CD8-positive, alpha-beta memory T cell (primary cell): ENCODE data around the gene SPON1. TPM values are rescaled to one million over a fixed set of nuclear protein-coding genes. Genes with fewer than 3 reads are reported as not detected.

Experiments used
- CTCF ChIA-PET: fragments of 350-600 bp; sonication (Branson Sonifier 250); formaldehyde crosslinking; loops from one replicate; lab custom pipeline; 2021; ENCODE audit warnings: antibody characterized with exemption; lab: Charles Lee
- POLR2A ChIA-PET: fragments of 350-600 bp; sonication (Branson Sonifier 250); formaldehyde crosslinking; loops from one replicate; lab custom pipeline; 2021; ENCODE audit warnings: antibody characterized with exemption; lab: Charles Lee
- DNase-seq, 5 donors: peaks; one replicate each; pipeline versions ENCODE4 v3.0.0 to v3.0.0-alpha.2; 2020 to 2022; ENCODE audit warnings: mixed read lengths in 1 of 5
- H3K27ac ChIP-seq: one replicate; pipeline ENCODE4 v1.7.0; 2013; ENCODE audit warnings: low read depth, mild to moderate bottlenecking, low read length, moderate library complexity
- H3K27me3 ChIP-seq: 2 replicates; pipeline ENCODE4 v1.7.0; 2013; ENCODE audit warnings: low read length, mild to moderate bottlenecking; ENCODE audit not compliant: insufficient read depth, poor library complexity, severe bottlenecking
- H3K36me3 ChIP-seq: 2 replicates; pipeline ENCODE4 v1.7.0; 2013; ENCODE audit warnings: mild to moderate bottlenecking, low read length, moderate library complexity; ENCODE audit not compliant: insufficient read depth
- H3K4me1 ChIP-seq: 2 replicates; pipeline ENCODE4 v1.7.0; 2013; ENCODE audit warnings: mild to moderate bottlenecking, low read length, moderate library complexity; ENCODE audit not compliant: insufficient read depth
- H3K4me3 ChIP-seq: 2 replicates; pipeline ENCODE4 v1.7.0; 2013; ENCODE audit warnings: mild to moderate bottlenecking, low read length
- H3K9me3 ChIP-seq: 2 replicates; pipeline ENCODE4 v1.7.0; 2013; ENCODE audit warnings: mild to moderate bottlenecking, low read length
- H3K27ac Mint-ChIP-seq, 8 donors: one replicate each; pipeline ENCODE4 v1.8.0; 2020 to 2021; ENCODE audit warnings: mixed read lengths in 8 of 8, mild to moderate bottlenecking in 6 of 8, inconsistent platforms in 3 of 8, moderate library complexity in 3 of 8
- H3K27me3 Mint-ChIP-seq, 2 donors: one replicate each; pipeline ENCODE4 v1.8.0; 2020 to 2021; ENCODE audit warnings: mixed read lengths in 2 of 2, mild to moderate bottlenecking in 1 of 2, moderate library complexity in 1 of 2
- H3K36me3 Mint-ChIP-seq, 3 donors: one replicate each; pipeline ENCODE4 v1.8.0; 2020 to 2021; ENCODE audit warnings: mixed read lengths in 3 of 3, inconsistent platforms in 1 of 3, mild to moderate bottlenecking in 1 of 3
- H3K4me1 Mint-ChIP-seq, 3 donors: one replicate each; pipeline ENCODE4 v1.8.0; 2020 to 2021; ENCODE audit warnings: mixed read lengths in 3 of 3, inconsistent platforms in 1 of 3, mild to moderate bottlenecking in 1 of 3
- H3K4me3 Mint-ChIP-seq, 7 donors: one replicate each; pipeline ENCODE4 v1.8.0; 2020 to 2021; ENCODE audit warnings: mixed read lengths in 7 of 7, mild to moderate bottlenecking in 6 of 7, moderate library complexity in 4 of 7, inconsistent platforms in 2 of 7
- H3K9me3 Mint-ChIP-seq, 5 donors: one replicate each; pipeline ENCODE4 v1.8.0; 2020 to 2022; ENCODE audit warnings: mixed read lengths in 5 of 5, mild to moderate bottlenecking in 3 of 5, moderate library complexity in 2 of 5, inconsistent platforms in 1 of 5
- polyA plus RNA-seq: library from polyadenylated mRNA; unstranded; fragments of 300-500 nt; fragmentation: Illumina TruSeq; gene quantifications from one replicate; pipeline ENCODE4 v1.2.3, GENCODE V29; 2021
- total RNA-seq, 2 experiments: library from RNA; stranded (reverse); gene quantifications; one replicate each; pipeline ENCODE4 v1.2.3, GENCODE V29; 2021

The SPON1 gene
- total and polyA plus RNA-seq, 3 experiments from 2014 or later, result 0.81 to 2.0 (median 0.97) TPM

DNA sequence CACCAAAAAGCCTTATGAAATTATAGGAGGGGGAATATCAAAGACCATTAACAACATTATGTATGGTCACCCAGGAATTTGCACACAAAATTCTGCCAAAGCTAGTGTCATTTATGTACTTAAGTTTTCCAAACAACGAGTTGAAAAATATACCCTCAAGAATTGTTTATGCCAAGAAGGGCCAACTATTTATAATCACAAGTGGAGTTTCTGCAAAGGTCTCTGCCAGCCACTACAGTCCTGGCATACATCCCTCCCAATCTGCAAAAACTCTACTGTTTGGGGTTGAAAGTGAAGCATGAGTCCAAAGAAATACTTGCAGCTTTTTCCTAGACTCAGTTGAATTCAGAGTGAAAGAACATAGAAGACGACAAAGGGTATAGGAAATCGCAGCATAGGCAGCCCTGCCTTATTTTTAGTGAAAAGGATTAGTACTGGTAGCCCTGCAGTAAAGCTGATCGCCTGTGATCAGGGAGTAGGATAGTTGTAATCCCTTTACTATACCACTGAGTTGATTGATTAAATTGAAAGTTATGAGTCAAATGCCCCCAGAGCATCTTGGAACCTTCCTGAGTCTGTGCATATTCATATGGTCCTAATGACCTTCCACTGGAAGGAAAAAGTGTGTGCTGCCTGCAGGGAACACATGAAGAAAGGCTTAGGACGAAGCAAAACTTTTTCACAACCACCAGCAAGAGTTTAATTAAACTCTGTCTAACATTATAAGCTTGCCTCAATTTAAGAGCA, 144.0 kb downstream of the SPON1 start:
- Histone ChIP-seq H3K4me3 (no peak overlapping the region), H3K4me1 (no peaks in the 10 kb centered on the region), H3K36me3 (no peaks in the 10 kb centered on the region), H3K9me3 (no peaks in the 10 kb centered on the region), H3K27ac (no peak overlapping the region), H3K27me3 (no peaks in the 10 kb centered on the region)
- no peaks in the 10 kb centered on the region for H3K9me3 Mint-ChIP-seq
- H3K27ac Mint-ChIP-seq, result no peak overlapping the region
- DNase-seq, result no peak
- POLR2A ChIA-PET, result no interaction called here
- CTCF ChIA-PET, result no interaction called here
- peaks cover 0 to 4% (median 2%) of the 10 kb centered on the region in 3 donors for H3K36me3 Mint-ChIP-seq
- H3K4me3 Mint-ChIP-seq, result no peak overlapping the region
- peaks cover 0 to 7% of the 10 kb centered on the region in 2 donors for H3K27me3 Mint-ChIP-seq
- H3K4me1 Mint-ChIP-seq, result peaks cover 0 to under 1% (median 0%) of the 10 kb centered on the region in 3 donors

DNA sequence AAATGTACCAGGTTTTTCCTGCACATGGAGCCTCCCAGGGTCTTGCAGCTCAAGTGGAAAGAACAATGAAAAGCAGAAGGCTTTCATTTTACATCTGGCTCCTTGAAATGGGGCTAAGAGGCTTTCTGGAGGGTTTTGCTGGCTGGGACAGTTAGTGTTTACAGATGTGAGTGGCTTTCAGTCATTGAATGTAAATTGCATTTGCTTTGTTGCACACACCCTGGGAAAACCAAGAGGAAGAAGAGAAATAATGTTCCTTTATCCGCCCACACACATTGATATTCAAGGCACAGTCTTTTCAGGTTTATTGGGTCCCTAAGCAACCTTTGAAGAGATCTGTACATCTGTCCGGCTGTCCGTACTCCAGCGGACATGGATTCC, 144.5 kb downstream of the SPON1 start:
- H3K27ac Mint-ChIP-seq, result no peak overlapping the region
- H3K4me1 Mint-ChIP-seq, result no peaks in the 10 kb centered on the region
- Histone ChIP-seq H3K36me3 (no peaks in the 10 kb centered on the region), H3K4me3 (no peak overlapping the region), H3K27ac (no peak overlapping the region), H3K9me3 (no peaks in the 10 kb centered on the region), H3K4me1 (no peaks in the 10 kb centered on the region), H3K27me3 (no peaks in the 10 kb centered on the region)
- peaks cover 0 to 7% of the 10 kb centered on the region in 2 donors for H3K27me3 Mint-ChIP-seq
- ChIA-PET CTCF (no interaction called here), POLR2A (no interaction called here)
- peaks cover 0 to 4% (median 2%) of the 10 kb centered on the region in 3 donors for H3K36me3 Mint-ChIP-seq
- no peaks in the 10 kb centered on the region for H3K9me3 Mint-ChIP-seq
- no peak for DNase-seq
- no peak overlapping the region for H3K4me3 Mint-ChIP-seq

DNA sequence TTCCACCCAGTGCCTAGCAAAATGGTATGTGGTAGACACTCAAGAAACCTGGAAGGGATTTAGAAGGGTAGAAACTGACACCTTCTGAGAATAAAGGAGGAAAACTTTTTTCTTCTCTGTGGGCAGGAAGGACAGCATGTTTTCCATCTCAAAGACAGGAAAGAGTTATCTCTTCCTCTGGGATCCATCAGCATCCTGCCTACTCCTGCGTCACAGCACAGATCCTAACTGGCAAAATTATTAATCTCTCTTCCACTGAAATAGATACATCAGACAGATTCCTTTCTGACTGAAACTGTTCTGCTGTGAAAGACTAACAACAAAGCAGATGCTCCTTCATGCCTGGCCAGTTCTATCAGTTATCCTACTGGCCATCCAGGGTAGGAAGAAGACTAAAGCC, 147.2 kb downstream of the SPON1 start:
- Histone ChIP-seq H3K27ac (no peak overlapping the region), H3K36me3 (no peaks in the 10 kb centered on the region), H3K4me1 (no peaks in the 10 kb centered on the region), H3K4me3 (no peak overlapping the region), H3K27me3 (no peaks in the 10 kb centered on the region), H3K9me3 (no peaks in the 10 kb centered on the region)
- ChIA-PET POLR2A (no interaction called here), CTCF (no interaction called here)
- H3K36me3 Mint-ChIP-seq, result peaks cover 0 to 8% (median 2%) of the 10 kb centered on the region in 3 donors
- H3K9me3 Mint-ChIP-seq, result no peaks in the 10 kb centered on the region
- no peaks in the 10 kb centered on the region for H3K4me1 Mint-ChIP-seq
- no peak overlapping the region for H3K27ac Mint-ChIP-seq
- H3K4me3 Mint-ChIP-seq, result no peak overlapping the region
- no peak for DNase-seq
- peaks cover 3 to 7% of the 10 kb centered on the region in 2 donors for H3K27me3 Mint-ChIP-seq

DNA sequence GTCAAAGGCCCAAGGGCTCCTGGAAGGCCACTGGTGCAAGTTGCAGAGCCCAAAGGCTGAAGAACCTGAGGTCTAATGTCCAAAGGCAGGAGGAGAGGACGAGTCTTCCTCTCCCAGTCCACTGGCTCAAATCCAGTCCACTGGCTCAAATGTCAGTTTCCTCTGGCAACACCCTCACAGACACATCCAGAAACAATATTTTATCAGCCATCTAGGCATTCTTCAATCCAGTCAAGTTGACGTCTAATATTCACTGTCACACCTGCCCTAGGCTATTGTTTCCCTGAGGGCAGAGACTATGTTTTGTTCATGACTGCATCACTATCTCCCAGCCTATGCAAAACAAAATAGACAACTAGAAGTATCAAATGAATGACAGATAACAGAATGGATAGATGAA, 148.1 kb downstream of the SPON1 start:
- Histone ChIP-seq H3K36me3 (no peaks in the 10 kb centered on the region), H3K9me3 (no peaks in the 10 kb centered on the region), H3K27ac (no peak overlapping the region), H3K27me3 (no peaks in the 10 kb centered on the region), H3K4me1 (no peaks in the 10 kb centered on the region), H3K4me3 (no peak overlapping the region)
- ChIA-PET CTCF (no interaction called here), POLR2A (no interaction called here)
- Mint-ChIP-seq H3K4me3 (no peak overlapping the region), H3K36me3 (peaks cover 0 to 4% (median 2%) of the 10 kb centered on the region in 3 donors), H3K27ac (no peak overlapping the region), H3K27me3 (peaks cover 3 to 7% of the 10 kb centered on the region in 2 donors), H3K4me1 (no peaks in the 10 kb centered on the region), H3K9me3 (no peaks in the 10 kb centered on the region)
- DNase-seq, result no peak

DNA sequence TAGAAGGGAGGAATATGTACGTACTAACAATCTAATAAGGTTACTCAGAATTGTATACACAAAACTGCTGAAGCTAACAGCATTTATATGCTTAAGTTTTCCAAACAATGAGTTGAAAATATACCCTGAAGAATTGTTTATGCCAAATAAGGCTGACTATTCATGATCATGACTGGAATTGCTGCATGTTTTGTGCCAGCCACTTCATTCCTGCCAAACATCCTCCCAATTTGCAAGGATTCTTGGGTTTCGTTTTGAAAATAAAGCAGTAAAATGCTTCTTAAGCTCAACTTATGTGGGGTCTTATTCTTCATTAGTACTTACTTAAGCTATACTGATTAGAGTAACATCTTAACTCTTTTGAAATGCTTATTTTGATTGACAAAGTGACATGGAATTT, 149.0 kb downstream of the SPON1 start:
- H3K9me3 Mint-ChIP-seq, result peaks cover 0 to 2% (median 0%) of the 10 kb centered on the region in 5 donors
- peak overlapping the region in 1 of 8 donors; percentile 12 for H3K27ac Mint-ChIP-seq
- no peak overlapping the region for H3K27ac ChIP-seq
- POLR2A ChIA-PET, result no interaction called here
- CTCF ChIA-PET, result no interaction called here
- peaks cover 0 to 10% (median 2%) of the 10 kb centered on the region in 3 donors for H3K36me3 Mint-ChIP-seq
- H3K27me3 Mint-ChIP-seq, result peaks cover 3 to 7% of the 10 kb centered on the region in 2 donors
- H3K4me1 Mint-ChIP-seq, result no peaks in the 10 kb centered on the region
- H3K4me3 ChIP-seq, result no peak overlapping the region
- no peaks in the 10 kb centered on the region for H3K36me3 ChIP-seq
- H3K4me1 ChIP-seq, result no peaks in the 10 kb centered on the region
- no peak for DNase-seq
- H3K27me3 ChIP-seq, result no peaks in the 10 kb centered on the region
- H3K4me3 Mint-ChIP-seq, result no peak overlapping the region
- H3K9me3 ChIP-seq, result no peaks in the 10 kb centered on the region

DNA sequence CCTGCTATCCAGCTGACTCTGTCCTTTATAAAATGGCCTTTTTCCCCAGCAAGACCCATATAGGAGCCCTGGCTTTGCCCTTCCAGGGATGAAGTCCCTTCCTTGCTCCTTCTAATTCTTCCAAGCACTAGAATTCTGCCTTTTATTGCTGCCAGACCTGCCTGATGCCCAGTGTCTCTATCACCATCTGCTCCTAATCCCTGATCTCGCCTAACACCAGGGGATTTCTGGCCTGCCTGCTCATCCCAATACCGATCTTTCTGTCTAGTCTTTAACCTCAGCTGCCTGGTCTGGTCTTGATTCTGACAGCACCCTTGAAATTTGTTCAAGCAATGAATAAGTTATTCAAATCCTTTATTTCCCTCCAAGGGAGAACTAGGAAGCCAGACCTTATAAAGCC, 150.2 kb downstream of the SPON1 start:
- H3K27ac ChIP-seq, result no peak overlapping the region
- no peaks in the 10 kb centered on the region for H3K27me3 ChIP-seq
- peaks cover 6 to 7% of the 10 kb centered on the region in 2 donors for H3K27me3 Mint-ChIP-seq
- H3K4me3 Mint-ChIP-seq, result no peak overlapping the region
- ChIA-PET CTCF (no interaction called here), POLR2A (no interaction called here)
- DNase-seq, result no peak
- H3K9me3 Mint-ChIP-seq, result peaks cover 0 to 2% (median 0%) of the 10 kb centered on the region in 5 donors
- no peak overlapping the region for H3K27ac Mint-ChIP-seq
- peaks cover 0 to 11% (median 2%) of the 10 kb centered on the region in 3 donors for H3K36me3 Mint-ChIP-seq
- no peaks in the 10 kb centered on the region for H3K36me3 ChIP-seq
- H3K9me3 ChIP-seq, result no peaks in the 10 kb centered on the region
- H3K4me1 ChIP-seq, result no peaks in the 10 kb centered on the region
- no peak overlapping the region for H3K4me3 ChIP-seq
- no peaks in the 10 kb centered on the region for H3K4me1 Mint-ChIP-seq

DNA sequence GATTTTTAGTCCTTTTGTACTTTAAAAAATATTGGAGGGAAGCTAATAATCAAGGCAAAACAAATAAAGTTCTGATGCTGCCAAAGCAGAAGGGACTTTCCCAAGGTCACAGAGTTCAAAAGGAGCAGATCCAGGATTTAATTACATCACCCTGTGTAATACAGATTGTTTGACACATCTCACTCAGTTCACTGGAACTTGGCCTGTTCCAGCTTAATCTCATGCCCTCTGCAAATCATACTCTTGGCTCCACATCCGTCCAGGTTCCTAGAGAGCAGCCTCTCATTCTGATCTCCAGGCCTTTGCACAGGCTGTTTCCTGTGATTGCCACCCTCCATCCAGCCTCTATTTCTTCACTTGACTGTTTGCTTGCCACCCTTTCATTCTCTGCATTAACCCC, 151.7 kb downstream of the SPON1 start:
- peaks cover 0 to 6% of the 10 kb centered on the region in 2 donors for H3K27me3 Mint-ChIP-seq
- Histone ChIP-seq H3K4me3 (no peak overlapping the region), H3K36me3 (no peaks in the 10 kb centered on the region), H3K9me3 (no peaks in the 10 kb centered on the region), H3K27ac (no peak overlapping the region), H3K27me3 (no peaks in the 10 kb centered on the region), H3K4me1 (no peaks in the 10 kb centered on the region)
- H3K27ac Mint-ChIP-seq, result no peak overlapping the region
- H3K4me1 Mint-ChIP-seq, result peaks cover 0 to 6% (median 0%) of the 10 kb centered on the region in 3 donors
- POLR2A ChIA-PET, result no interaction called here
- CTCF ChIA-PET, result no interaction called here
- peaks cover 0 to 2% (median 0%) of the 10 kb centered on the region in 5 donors for H3K9me3 Mint-ChIP-seq
- peaks cover 0 to 11% (median 0%) of the 10 kb centered on the region in 3 donors for H3K36me3 Mint-ChIP-seq
- no peak overlapping the region for H3K4me3 Mint-ChIP-seq
- no peak for DNase-seq

DNA sequence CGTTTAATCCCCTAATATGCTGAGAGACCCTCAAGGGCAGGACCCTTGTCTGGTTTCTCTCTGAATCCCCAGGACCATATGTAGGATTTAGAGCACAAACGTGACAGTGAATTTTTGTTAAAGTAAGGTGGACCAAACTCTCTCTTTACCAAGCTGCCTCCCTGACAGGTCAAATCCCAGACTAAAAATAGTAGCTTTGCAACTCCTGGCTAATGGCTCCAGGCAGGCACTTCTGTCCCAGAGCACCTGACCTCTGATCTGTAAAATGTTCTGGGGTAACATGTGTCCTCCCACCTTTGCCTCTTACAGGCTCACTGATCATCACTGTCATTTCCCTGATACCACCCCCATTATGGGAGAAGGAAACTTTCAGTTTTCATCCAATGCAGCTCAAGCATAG, 152.3 kb downstream of the SPON1 start:
- no peaks in the 10 kb centered on the region for H3K36me3 ChIP-seq
- peaks cover 0 to 11% (median 0%) of the 10 kb centered on the region in 3 donors for H3K36me3 Mint-ChIP-seq
- no peaks in the 10 kb centered on the region for H3K9me3 ChIP-seq
- ChIA-PET CTCF (no interaction called here), POLR2A (no interaction called here)
- H3K27me3 ChIP-seq, result no peaks in the 10 kb centered on the region
- H3K27ac ChIP-seq, result no peak overlapping the region
- H3K4me1 Mint-ChIP-seq, result peaks cover 0 to 10% (median 0%) of the 10 kb centered on the region in 3 donors
- no peaks in the 10 kb centered on the region for H3K4me1 ChIP-seq
- H3K27ac Mint-ChIP-seq, result no peak overlapping the region
- H3K9me3 Mint-ChIP-seq, result peaks cover 0 to 2% (median 0%) of the 10 kb centered on the region in 5 donors
- no peak for DNase-seq
- H3K4me3 ChIP-seq, result no peak overlapping the region
- H3K27me3 Mint-ChIP-seq, result peaks cover 0 to 6% of the 10 kb centered on the region in 2 donors
- H3K4me3 Mint-ChIP-seq, result no peak overlapping the region
